Measurements from ENCODE around the gene ORMDL3.
A peak's percentile ranks its signal among the peaks of the same experiment; 100 is the strongest.

The ORMDL3 gene, protein sequence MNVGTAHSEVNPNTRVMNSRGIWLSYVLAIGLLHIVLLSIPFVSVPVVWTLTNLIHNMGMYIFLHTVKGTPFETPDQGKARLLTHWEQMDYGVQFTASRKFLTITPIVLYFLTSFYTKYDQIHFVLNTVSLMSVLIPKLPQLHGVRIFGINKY

DNA sequence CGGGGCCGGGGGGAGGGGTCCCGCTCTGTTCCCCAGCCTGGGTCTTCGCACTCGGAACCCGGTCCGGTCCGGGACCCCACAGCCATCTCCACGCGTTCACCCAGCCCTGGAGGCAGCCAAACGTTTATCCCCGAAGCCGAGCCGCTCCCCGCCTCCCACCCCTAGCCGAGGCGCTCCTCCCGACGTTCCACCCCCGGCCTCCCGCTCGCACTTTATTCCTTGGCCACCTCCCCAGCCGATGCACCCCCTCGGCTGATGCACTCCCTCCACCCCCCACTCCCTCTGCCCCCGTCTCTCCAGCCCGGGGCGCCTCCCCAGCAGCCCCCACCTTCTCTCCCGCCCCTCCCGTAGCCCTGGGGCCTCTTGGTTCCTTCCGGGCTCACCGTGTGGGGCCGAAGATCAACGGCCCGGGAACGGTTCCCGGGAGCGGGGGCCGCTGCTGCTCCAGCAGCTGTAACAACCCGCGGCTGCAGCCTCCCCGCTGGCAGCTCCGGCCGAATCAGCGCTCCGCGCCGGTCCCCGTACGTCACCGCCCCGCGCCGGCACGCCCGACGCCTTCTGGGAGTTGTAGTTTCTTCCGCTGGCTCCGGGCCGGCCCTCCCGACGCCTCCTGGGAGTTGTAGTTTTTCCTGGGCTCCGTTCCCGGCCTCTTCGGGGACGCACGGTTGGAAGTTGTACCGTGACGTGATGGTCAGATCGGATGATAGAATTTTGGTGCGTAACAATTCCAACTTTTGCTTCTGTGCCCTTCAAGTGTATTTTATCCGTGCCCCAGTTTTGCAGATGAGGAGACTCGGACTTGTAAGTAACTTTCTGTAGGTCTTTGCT lies at the start of gene ORMDL3, which contains the start of gene LRRC3C:
ORMDL3 (minus strand) TSS at position 501 of the 828 bp plus-strand sequence. CDS start 3,398 bp downstream, outside the sequence.
LRRC3C (plus strand) TSS at position 632 of the 828 bp plus-strand sequence. CDS start 13,792 bp downstream, outside the sequence.
- peak; percentile 96 for DNase-seq (ENCODE audit: low spot score)

DNA sequence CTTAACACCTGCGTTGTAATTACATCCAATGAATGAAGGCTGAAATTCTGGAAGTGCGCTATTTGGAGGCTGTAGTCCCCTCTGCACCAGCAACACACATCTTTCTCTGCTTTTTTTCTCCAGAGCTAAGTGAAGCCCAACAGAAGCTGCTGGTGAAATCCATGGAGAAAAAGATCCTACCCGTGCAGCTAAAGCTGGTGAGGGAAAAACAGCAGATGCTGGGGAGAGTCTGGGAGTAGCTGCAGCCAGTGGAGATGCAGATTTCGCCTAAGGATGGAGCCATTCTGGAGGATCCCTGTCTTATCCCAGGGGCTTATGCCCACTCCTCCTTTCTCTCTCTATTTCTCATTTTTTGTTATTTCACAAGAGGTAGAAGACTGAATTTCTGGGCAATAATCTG lies 48.4 kb upstream of the ORMDL3 start:
- DNase-seq (ENCODE audit: low spot score) = no peak

DNA sequence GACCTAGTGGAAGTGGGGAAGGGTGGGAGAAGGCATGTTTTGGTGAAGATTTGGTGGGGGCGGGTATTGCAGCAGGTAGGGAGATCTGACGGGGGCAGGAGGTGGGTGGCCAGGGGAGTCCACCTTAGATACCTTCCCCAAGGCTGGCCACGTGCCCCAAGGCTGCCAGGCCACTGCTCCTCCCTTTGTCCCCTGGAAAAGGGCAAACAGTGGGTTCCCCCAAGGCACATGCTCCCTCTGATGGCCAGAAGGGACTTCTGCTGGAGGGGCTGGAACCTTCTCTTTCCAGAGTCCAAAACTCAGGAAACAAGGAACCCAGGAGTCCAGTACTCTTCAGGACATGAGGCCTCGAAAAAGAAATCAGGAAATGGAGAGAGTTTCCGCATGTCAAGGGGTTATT lies 47.0 kb upstream of the ORMDL3 start:
- DNase-seq (ENCODE audit: low spot score) = no peak

DNA sequence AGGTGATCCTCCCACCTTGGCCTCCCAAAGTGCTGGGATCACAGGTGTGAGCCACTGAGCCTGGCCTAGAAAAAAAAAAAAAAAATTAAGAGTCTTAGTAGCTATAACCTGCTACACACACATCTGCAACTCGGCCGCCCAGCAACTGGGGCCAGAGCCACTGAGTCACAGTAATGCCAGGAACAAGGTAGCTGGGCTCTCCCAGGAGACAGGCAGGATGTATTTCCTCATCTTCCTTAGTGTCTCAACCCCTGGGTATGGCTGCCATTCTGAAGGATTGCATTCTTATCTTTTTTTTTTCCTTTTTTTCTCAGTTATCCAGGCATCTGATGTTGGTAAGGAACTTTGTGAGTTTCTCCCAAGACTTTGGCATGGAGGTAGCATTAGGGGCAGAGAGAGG lies 46.1 kb upstream of the ORMDL3 start:
- peak; percentile 53 for DNase-seq (ENCODE audit: low spot score)

DNA sequence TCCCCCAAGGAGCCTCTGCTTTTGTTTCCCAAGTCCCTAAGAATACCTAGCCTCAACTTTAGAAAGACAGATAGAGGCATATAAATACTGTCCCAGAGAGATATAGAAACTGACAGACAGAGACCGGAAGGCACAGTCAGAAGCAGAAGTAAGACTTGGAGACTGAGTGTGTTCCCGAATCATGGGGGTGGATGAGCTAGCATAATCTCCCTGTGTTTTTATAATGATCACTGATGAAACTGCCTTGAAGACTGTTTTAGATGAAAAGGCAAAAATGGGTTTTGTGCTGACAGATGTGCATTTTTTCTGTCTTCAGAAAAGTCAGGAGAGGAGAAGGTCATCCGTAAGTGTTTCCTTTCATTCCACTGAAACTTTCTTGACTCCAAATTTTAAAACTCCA lies 44.9 kb upstream of the ORMDL3 start:
- DNase-seq (ENCODE audit: low spot score) = no peak

DNA sequence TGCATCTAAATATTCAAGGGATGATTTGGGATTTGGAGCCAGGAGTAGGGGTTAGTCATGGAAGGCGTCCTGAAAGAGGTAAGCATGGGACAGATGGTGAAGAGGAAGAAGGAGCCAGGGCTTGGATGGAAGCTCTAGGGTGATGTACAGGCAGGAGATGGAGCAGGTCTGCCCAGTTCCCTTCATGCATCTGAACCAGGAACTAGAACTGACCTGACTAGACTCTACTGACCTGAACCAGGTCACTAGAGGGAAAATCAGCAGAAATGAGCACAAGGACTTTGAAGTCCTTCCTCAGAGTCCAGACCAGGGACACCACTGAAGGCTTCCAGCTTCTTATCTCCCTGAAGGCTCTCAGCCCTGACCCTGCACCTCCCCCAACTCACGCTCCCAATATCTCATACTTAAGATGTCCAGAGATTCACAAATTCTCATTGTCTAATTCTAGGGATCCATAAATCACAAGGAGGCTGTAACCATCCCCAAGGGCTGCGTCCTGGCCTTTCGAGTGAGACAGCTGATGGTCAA lies 43.7 kb upstream of the ORMDL3 start:
- DNase-seq (ENCODE audit: low spot score) = no peak

DNA sequence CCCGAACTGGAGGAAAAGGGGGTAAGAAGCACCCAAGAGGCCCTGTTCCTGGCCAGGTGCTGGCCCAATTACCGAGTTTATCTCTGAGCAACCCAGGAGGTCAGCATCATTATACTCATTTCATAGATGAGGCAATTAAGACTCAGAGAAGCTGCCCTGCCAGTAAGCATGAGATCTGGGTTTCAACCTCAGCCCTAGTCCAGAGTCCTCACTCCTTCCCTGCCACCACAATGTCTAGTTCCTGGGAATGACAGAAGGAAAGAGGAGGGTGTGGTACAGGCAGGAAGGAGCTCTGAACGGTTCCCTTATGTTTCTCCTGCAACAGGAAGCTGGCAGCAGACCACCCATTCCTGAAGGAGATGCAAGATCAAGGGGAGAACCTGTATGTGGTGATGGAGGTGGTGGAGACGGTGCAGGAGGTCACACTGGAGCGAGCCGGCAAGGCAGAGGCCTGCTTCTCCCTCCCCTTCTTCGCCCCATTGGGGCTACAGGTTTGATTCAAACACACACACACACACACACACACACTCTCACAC lies 42.8 kb upstream of the ORMDL3 start:
- no peak for DNase-seq (ENCODE audit: low spot score)

DNA sequence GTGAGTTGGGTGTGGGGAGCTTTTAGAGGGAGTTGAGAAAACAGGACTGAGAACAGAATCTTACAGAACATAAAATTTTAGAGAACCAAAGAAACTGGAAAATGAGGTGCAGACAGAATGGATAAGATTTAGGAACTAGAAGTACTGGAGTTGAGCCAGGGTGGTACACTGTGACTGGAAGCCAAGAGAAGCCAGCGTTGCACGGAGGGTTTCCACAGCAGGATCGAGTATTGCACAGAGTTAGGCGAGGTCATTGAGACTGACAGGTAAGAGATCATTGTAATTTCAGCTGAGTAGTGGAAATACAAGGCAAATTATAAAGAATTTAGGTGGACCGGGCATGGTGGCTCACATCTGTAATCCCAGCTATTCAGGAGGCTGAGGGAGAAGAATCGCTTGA lies 42.0 kb upstream of the ORMDL3 start:
- no peak for DNase-seq (ENCODE audit: low spot score)

DNA sequence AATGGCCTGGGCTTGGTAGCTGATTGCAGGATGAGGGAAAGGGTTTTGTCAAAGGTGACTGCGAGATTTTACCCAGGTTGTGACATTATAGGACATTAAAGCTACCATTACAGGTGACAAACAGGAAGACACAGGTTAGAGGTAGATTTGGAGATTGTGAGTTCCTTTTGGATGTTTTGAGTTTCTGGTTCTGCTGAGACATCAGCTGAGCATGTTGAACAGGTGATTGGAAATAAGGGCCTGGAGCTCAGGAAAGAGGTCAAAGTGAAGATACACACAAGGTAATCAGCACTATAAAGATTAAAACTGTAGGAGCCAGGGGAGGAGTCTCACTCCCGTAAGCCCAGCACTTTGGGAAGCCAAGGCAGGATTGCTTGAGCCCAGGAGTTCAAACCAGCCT lies 41.4 kb upstream of the ORMDL3 start:
- no peak for DNase-seq (ENCODE audit: low spot score)

DNA sequence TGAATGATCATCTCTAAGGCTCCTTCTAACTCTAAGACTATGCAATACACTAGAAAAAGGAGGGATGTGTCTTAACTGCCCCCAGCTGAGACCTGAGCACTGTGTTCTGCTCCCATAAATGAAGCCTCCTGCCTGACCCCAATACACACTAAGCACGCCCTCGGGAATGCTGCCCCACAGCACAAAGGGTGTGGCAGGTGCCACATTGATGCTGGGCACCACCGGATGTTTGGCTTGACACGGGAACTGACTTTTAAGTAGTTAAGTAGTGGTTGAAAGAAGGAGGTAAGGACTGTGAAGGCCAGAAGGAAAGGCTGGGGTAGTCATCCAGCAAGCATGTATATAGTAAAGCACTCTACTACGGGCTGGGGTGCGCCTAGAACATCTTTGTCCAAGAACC lies 39.4 kb upstream of the ORMDL3 start:
- DNase-seq (ENCODE audit: low spot score) = no peak

DNA sequence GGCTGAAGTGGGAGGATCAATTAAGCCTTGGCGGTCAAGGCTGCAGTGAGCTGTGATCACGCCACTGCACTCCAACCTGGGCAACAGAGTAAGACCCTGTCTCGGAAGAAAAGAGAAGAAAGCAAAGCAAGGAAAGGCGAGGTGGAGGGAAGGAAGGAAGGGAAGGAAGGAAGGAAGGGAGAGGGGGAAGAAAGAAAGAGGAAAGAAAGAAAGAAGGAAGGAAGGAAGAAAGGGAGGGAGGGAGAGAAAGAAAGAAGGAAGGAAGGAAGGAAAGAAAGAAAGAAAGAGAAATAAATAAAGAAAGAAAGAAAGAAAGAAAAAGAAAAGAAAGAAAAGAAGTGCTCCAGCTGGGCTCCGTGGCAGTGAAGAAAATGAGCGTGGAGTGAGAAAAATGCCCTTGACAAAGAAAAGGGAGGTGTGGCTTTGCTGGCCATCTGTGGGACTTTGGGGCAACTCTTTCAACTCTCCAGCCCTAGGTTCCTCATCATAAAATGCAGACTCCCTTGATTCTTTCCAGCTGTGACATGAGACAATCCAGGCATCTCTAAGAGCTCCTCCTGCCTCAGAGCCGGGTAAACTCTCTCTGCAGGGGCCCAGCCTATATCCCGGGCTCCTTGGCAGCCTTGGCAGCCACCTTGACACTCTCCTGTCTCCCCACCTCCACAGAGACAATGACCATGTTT lies 37.8 kb upstream of the ORMDL3 start:
- no peak for DNase-seq (ENCODE audit: low spot score)

DNA sequence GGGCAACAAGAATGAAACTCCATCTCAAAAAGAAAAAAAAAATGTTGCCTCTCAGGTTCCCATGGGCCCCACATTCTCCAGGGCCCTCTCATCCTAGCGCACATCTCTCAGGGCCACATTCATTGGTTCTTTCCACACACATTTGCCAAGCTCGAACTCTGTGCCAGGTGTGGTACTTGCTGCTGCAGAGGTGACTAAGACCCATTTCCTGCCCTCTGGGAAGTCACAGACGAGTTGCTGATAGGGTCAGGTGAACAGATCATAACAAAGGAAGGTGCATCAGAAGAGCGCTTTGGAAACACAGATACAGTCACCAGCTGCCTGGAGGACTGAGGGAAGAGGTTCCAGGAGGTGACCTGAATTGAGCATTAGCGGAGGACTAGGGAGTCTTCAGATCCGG lies 36.4 kb upstream of the ORMDL3 start:
- DNase-seq (ENCODE audit: low spot score) = no peak

DNA sequence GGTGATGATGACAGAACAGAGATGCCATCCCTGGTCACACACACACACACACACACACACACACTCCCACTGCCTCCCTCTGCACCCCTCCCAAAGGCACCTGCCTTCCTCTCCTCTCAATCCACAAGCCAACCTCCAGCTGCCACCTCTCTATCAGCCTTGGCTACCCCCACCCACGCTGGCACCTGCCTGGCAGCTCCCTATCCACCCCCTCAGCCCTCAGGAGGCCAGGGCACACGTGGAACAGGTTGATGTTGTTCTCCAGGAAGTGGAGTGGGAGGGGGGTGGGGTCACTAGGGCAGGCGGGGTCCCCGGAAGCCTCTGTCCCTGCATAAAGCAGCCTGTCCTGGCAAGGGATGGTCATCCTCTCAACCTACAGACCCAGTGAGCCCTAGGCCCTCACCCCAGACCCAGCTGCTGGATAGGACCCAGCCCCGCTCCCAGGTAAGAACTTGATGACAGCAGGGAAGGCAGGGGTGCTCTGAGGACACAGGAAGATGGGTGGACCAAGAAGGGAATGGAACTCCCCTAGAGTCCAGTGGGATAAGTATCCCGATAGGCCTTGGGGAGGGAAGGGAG lies 35.3 kb upstream of the ORMDL3 start, which contains the start of gene GSDMA:
GSDMA (plus strand) TSS at position 363 of the 579 bp plus-strand sequence. CDS start 2,684 bp downstream, outside the sequence.
- DNase-seq (ENCODE audit: low spot score) = no peak

DNA sequence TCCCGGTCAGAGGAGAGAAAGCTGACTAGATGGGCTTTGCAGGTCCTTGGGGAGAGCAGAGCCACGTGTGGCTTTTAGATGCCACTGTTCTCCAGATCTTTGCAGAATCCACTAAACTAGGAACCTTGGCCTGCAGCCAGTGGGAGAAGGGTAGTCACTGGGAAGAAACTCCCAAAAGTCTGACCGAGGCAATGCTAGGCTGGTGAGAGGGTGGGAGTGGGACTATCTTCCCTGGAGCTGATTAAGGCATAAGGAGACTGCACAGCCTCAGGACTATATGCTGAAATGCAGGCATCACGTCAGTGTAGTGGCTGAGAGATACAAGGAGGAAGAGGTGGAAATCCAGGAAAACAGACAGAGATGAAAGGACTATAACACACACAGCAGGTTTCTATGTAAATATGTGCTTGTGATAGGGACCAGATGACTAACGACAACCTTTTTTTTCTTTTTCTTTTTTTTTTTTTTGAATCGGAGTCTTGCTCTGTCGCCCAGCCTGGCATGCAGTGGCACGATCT lies 33.2 kb upstream of the ORMDL3 start:
- DNase-seq (ENCODE audit: low spot score) = no peak

DNA sequence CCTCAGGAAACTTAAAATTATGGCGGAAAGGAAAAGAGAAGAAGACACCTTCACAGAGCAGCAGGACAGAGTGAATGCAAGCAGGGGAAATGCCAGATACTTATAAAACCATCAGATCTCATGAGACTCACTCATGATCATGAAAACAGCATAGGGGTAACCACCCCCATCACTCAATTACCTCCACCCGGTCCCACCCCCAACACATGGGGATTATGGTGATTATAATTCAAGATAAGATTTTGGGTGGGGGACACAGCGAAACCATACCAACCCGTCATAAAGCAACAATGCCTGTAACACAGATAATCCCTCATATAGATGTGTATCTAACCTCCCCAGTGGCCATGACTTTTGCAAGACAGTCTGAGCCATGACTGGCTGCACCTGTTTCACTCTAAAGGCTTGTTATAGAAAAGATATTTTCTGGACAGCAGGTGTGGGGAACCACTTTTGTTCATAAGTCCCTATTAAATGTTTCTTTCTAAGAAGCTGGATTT lies 28.4 kb upstream of the ORMDL3 start:
- no peak for DNase-seq (ENCODE audit: low spot score)

DNA sequence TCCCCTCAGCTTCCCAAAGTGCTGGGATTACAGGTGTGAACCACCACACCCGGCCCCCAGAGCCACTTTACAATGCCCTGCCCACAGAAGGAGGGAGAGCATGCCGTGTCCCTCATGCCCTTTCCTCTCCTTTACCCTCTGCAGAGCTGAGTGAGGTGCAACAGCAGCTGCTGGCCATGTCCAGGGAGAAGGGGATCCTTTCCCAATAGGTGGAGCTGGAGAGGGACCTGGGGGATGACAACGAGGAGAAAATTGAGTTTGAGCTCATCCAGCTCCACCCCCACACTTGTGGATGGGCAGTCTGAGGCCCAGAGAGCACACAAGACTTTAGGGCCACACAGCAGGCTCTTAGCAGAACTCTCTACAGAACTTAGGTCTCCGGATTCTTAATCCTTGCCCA lies 27.5 kb upstream of the ORMDL3 start:
- DNase-seq (ENCODE audit: low spot score) = no peak

DNA sequence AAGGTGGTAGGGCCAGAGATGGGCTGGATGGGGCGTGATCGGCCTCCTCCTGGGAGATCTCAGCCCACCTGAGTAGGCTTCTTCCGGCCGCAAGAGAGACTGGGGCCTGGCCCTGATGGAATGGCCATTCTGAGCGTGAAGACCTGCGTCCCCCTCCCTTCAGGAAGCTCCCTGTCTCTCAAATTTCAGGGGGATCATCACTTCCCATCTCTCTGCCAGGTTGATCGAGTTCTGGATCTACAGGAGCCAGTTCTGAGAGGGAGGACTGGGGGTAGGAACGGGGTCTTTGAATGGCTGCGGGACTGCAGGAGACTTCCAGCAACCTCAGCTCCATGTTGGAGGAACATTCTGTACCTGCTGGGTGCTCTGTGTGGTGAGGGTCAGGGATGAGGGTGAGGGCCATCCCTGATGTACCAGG lies 26.1 kb upstream of the ORMDL3 start:
- DNase-seq (ENCODE audit: low spot score) = no peak

DNA sequence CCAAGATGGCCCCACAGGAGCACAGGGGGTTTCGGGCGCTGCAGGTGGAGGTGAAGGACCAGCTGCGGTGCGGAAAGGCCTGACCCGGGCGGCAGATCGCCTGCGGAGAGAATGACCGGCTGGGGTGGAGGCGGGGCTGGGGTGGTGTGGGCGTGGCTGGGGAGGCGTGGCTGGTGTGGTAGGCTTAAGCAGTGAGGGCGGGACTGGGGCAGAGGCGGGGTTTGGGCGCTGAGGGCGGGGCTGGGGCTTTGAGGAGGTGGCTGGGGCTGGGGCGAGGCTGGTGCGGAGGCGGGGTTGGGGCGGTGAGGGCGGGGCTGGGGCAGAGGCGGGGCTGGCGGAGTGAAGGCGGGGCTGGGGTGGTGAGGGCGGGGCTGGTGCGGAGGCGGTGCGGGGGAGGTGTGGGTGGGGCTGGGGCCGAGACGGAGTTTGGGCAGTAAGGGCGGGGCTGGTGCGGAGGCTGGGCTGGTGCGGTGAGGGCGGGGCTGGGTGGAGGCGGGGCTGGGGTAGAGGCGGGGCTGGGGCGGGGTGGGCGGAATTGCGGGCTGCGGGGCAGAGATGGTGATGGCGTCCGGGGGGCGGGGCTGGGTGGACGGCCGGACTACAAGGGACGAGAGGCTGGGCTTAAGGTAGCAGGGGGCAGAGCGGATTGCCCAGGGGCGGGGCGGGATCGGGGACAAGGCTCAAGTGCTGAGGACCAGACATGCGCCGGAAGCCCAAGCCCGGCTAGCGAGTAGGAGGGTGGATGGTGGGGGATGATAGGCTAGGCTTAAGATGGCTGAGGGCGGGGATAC lies 25.5 kb upstream of the ORMDL3 start:
- peak; percentile 98 for DNase-seq (ENCODE audit: low spot score)

DNA sequence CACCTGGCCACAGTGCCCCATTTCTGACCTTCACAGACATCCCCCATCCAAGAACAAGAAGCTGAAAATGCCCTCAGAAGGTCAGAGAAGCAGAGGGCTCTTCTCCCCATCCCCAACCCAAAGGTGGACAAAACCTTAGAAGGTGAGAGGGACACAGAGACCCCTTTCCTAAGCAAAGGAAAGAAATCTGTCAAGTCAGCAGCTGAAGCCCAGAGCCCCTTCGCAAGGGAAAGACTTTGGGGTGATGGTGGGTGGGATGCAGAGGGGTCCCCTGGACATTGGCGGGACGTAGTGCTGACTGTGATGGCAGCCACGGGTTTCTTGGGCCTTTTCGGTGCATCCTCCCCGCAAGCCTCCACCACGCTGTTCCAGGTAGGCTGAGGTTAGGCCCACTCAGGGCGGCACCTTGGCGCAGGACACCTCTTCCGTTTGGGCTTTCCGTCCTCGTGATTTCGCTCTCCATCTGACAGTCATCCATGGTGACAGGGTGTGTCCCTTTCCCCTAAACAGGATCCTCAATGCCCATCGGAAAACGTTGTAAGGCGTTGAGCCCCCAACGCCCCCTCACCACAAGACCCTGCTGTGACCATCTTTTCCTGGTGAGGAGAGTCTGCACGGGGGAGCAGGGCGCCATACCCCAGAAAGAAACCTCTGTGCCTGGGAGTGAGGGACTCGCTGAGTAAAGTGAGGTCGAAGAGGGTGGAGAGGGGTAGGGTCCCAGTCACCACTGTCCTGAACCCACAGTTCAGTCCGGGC lies 24.7 kb upstream of the ORMDL3 start:
- no peak for DNase-seq (ENCODE audit: low spot score)

DNA sequence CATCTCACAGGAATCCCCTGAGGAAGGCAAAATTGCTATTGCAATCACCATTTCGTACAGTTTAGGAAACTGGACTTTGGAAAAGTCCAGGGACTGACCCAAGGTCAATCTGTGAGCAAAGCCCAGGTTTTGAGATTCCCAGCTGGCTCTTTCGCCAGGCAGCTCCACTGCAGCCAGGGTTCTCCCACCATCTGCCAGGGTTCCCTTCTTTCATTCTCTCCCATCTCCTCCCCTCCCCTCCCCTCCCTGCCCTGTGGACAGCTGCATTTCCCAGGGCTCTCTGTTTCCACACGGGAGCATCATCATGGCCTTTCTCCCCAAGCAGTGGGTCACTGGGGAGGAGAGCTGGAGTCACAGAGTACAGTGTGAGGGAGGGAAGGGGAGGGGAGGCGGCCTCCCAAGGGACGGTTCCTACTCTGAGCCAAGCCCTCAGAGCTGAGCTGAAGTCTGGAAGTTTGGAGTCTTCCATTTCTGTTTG lies 23.5 kb upstream of the ORMDL3 start:
- no peak for DNase-seq (ENCODE audit: low spot score)
